Mesothelial cell of epicardium (in vitro differentiated cells): ENCODE results near the gene PIGR. TPM values are rescaled to one million over a fixed set of nuclear protein-coding genes. Genes with fewer than 3 reads are reported as not detected.

Source experiments
- DNase-seq, 2 experiments: peaks; one replicate each; pipeline ENCODE4 v3.0.0; 2021; ENCODE audit warnings: low spot score in 2 of 2; ENCODE audit not compliant: unreplicated experiment in 2 of 2
- H3K27ac Mint-ChIP-seq: 2 replicates; pipeline ENCODE4 v1.8.0; 2021; ENCODE audit warnings: mixed read lengths
- H3K27me3 Mint-ChIP-seq: 2 replicates; pipeline ENCODE4 v1.8.0; 2021; ENCODE audit warnings: low read depth, mixed read lengths
- H3K36me3 Mint-ChIP-seq: 2 replicates; pipeline ENCODE4 v1.8.0; 2021; ENCODE audit warnings: mixed read lengths
- H3K4me1 Mint-ChIP-seq: 2 replicates; pipeline ENCODE4 v1.8.0; 2021; ENCODE audit warnings: mixed read lengths
- H3K4me3 Mint-ChIP-seq: 2 replicates; pipeline ENCODE4 v1.8.0; 2021; ENCODE audit warnings: mild to moderate bottlenecking, moderate library complexity, mixed read lengths
- H3K9me3 Mint-ChIP-seq: 2 replicates; pipeline ENCODE4 v1.8.0; 2021; ENCODE audit warnings: mixed read lengths
- CTCF ChIP-seq: fragments of 200-600 bp; sonication (generic); IDR thresholded peaks from one replicate; pipeline ENCODE4 v1.5.0; 2021; ENCODE audit warnings: antibody characterized with exemption; ENCODE audit not compliant: unreplicated experiment
- total RNA-seq: library from RNA; stranded (reverse); gene quantifications from 3 replicates; pipeline ENCODE4 v1.2.1, GENCODE V29; 2021

Gene PIGR
- total RNA-seq, 1 donor from 2014 or later, result not detected

- Mint-ChIP-seq H3K4me3 (no peak overlapping the region), H3K36me3 (no peaks in the 10 kb centered on the region), H3K4me1 (peaks cover 5% of the 10 kb centered on the region)
Observed at GRCh38 chr1:206949208-206949607, 2.9 kb upstream of the PIGR start.

GRCh38 chr1:206947255-206947654, 989 bp upstream of the PIGR start:
- H3K27ac Mint-ChIP-seq, result no peak overlapping the region
- H3K9me3 Mint-ChIP-seq, result peaks cover 5% of the 10 kb centered on the region
- H3K27me3 Mint-ChIP-seq, result peaks cover 70% of the 10 kb centered on the region
- peaks cover 2% of the 10 kb centered on the region for H3K4me1 Mint-ChIP-seq
- DNase-seq, result no peak
- H3K4me3 Mint-ChIP-seq, result no peak overlapping the region
- no peak for TF ChIP-seq CTCF
- H3K36me3 Mint-ChIP-seq, result no peaks in the 10 kb centered on the region

More at GRCh38 chr1:206949208-206949607, 2.9 kb upstream of the PIGR start:
- H3K9me3 Mint-ChIP-seq, result peaks cover 5% of the 10 kb centered on the region
- DNase-seq, result no peak
- H3K27ac Mint-ChIP-seq, result no peak overlapping the region
- H3K27me3 Mint-ChIP-seq, result peaks cover 51% of the 10 kb centered on the region
- TF ChIP-seq CTCF, result no peak

- no peaks in the 10 kb centered on the region for H3K36me3 Mint-ChIP-seq
- H3K9me3 Mint-ChIP-seq, result peaks cover 5% of the 10 kb centered on the region
- no peak for DNase-seq
- H3K27me3 Mint-ChIP-seq, result peaks cover 83% of the 10 kb centered on the region
- H3K4me3 Mint-ChIP-seq, result no peak overlapping the region
- no peak overlapping the region for H3K27ac Mint-ChIP-seq
- peaks cover 6% of the 10 kb centered on the region for H3K4me1 Mint-ChIP-seq
- no peak for TF ChIP-seq CTCF
Observed at GRCh38 chr1:206945779-206946178, 487 bp downstream of the PIGR start.

- H3K4me3 Mint-ChIP-seq, result no peak overlapping the region
- H3K27me3 Mint-ChIP-seq, result peaks cover 85% of the 10 kb centered on the region
- no peaks in the 10 kb centered on the region for H3K9me3 Mint-ChIP-seq
- no peak for DNase-seq
- TF ChIP-seq CTCF, result no peak
- H3K4me1 Mint-ChIP-seq, result peaks cover 6% of the 10 kb centered on the region
- H3K27ac Mint-ChIP-seq, result no peak overlapping the region
- H3K36me3 Mint-ChIP-seq, result no peaks in the 10 kb centered on the region
Observed at GRCh38 chr1:206944703-206945102, 1.6 kb downstream of the PIGR start.

GRCh38 chr1:206941766-206942418, 4.4 kb downstream of the PIGR start:
- Mint-ChIP-seq H3K4me1 (peaks cover 4% of the 10 kb centered on the region), H3K27ac (no peak overlapping the region), H3K27me3 (peaks cover 77% of the 10 kb centered on the region), H3K36me3 (no peaks in the 10 kb centered on the region), H3K9me3 (no peaks in the 10 kb centered on the region), H3K4me3 (no peak overlapping the region)
- TF ChIP-seq CTCF, result no peak
- no peak for DNase-seq

- no peaks in the 10 kb centered on the region for H3K36me3 Mint-ChIP-seq
- no peaks in the 10 kb centered on the region for H3K9me3 Mint-ChIP-seq
- no peak overlapping the region for H3K27ac Mint-ChIP-seq
- no peak for TF ChIP-seq CTCF
- H3K4me3 Mint-ChIP-seq, result no peak overlapping the region
- peaks cover 70% of the 10 kb centered on the region for H3K27me3 Mint-ChIP-seq
- DNase-seq, result no peak
- peaks cover 4% of the 10 kb centered on the region for H3K4me1 Mint-ChIP-seq
Observed at GRCh38 chr1:206940588-206940936, 5.7 kb downstream of the PIGR start.
